Measurements from ENCODE around the gene CREB3L1. TPM values are rescaled to one million over a fixed set of nuclear protein-coding genes. Genes with fewer than 3 reads are reported as not detected.

CREB3L1 gene
- total and polyA plus RNA-seq, 8 donors: 26.3 to 129 (median 49.0) TPM

DNA sequence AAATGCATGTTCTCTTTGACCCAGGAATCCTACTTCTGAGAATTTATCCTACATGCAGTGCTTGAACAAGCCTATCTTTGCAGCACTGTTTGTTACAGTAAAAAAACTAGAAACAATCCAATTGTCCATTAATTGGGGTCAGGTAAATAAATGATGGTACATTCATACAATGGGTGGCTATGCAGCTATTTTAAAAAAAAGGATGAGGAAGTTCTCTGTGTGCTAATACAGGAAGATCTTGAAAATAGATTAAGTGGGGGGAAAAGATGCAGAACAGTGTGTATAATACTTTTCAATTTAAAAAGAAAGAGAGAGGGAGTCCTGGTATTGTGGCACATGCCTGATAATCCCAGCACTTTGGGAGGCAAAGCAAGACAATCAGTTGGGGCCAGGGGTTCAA, 9.5 kb upstream of the CREB3L1 start:
- Histone ChIP-seq H3K4me3 (no peak overlapping the region), H3K27me3 (no peaks in the 10 kb centered on the region), H3K27ac (no peak overlapping the region), H3K4me1 (peaks cover 10 to 13% (median 11%) of the 10 kb centered on the region in 3 donors), H3K36me3 (no peaks in the 10 kb centered on the region), H3K9me3 (no peaks in the 10 kb centered on the region)
- FAIRE-seq (no peak), ATAC-seq (no peak), DNase-seq (no peak)
- intact Hi-C loops (cut with DNase I): no loop called here
- no peak for TF ChIP-seq CTCF (IDR thresholded peaks at IDR 0.05)

DNA sequence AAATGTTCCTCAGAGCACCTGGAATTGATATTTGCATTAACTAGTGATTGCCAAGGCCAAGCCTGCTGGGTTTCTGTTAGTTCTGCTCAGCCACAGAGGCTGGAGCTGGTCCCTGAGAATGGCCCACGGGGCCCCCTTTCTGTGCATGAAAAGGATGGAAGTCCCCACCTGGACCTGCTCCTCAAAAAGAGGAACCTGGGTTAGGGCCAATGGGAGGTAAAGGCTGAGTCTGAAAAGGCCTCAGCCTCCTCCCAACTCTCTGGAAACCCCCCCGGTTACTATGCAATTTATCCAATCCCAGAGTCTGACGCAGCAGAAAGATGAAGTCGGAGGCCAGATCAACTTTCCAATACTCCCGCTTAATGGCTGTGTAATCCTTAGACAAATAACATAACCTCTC, 6.8 kb upstream of the CREB3L1 start:
- no peaks in the 10 kb centered on the region for H3K36me3 ChIP-seq
- H3K4me1 ChIP-seq: peaks cover 33 to 35% (median 34%) of the 10 kb centered on the region in 3 donors
- FAIRE-seq: no peak
- H3K27me3 ChIP-seq: no peaks in the 10 kb centered on the region
- no peak for ATAC-seq
- H3K27ac ChIP-seq: no peak overlapping the region
- no peak for TF ChIP-seq CTCF (IDR thresholded peaks at IDR 0.05)
- H3K9me3 ChIP-seq: no peaks in the 10 kb centered on the region
- no peak overlapping the region for H3K4me3 ChIP-seq
- intact Hi-C loops (cut with DNase I): no loop called here
- no peak for DNase-seq
- 79 to 91% methylated on average over 5 of the region's 5 CpGs for WGBS, 2 donors

GRCh38 chr11:46271407-46271806, 6.1 kb upstream of the CREB3L1 start:
- FAIRE-seq (no peak), DNase-seq (no peak), ATAC-seq (no peak)
- H3K36me3 ChIP-seq: no peaks in the 10 kb centered on the region
- peaks cover 39 to 40% (median 40%) of the 10 kb centered on the region in 3 donors for H3K4me1 ChIP-seq
- H3K4me3 ChIP-seq: no peak overlapping the region
- no peaks in the 10 kb centered on the region for H3K27me3 ChIP-seq
- TF ChIP-seq CTCF (IDR thresholded peaks at IDR 0.05): no peak
- intact Hi-C loops (cut with DNase I): no loop called here
- 100% methylated on average over 1 of the region's 1 CpG for WGBS, 2 donors
- no peaks in the 10 kb centered on the region for H3K9me3 ChIP-seq
- H3K27ac ChIP-seq: peak overlapping the region in 1 of 4 donors; percentile 90

GRCh38 chr11:46271875-46272815, 5.3 kb upstream of the CREB3L1 start:
- Histone ChIP-seq H3K36me3 (no peaks in the 10 kb centered on the region), H3K27ac (peak overlapping the region; percentile 58 to 95 (median 88)), H3K4me1 (peaks cover 46 to 48% (median 47%) of the 10 kb centered on the region in 3 donors), H3K27me3 (no peaks in the 10 kb centered on the region), H3K4me3 (no peak overlapping the region), H3K9me3 (no peaks in the 10 kb centered on the region)
- DNase-seq: no peak
- ATAC-seq: no peak
- 77 to 84% methylated on average over 16 of the region's 16 CpGs for WGBS, 2 donors
- no peak for FAIRE-seq
- intact Hi-C loops (cut with DNase I): no loop called here
- TF ChIP-seq CTCF (IDR thresholded peaks at IDR 0.05): no peak
